NCI-H345 (cell line): ENCODE measurements around the gene WFDC1.

Experiments
- DNase-seq: peaks from one replicate; lab custom pipeline; 2025; lab: John Stamatoyannopoulos, UW

Gene WFDC1

GRCh38 chr16:84294531-84295142, at the start of gene WFDC1:
WFDC1 (plus strand) TSS chr16:84294878; CDS start chr16:84294972, 94 bp downstream.
- DNase-seq, result no peak

- no peak for DNase-seq
Observed at GRCh38 chr16:84245956-84246678, 48.6 kb upstream of the WFDC1 start.

- DNase-seq, result no peak
Observed at GRCh38 chr16:84246679-84247077, 48.0 kb upstream of the WFDC1 start.

GRCh38 chr16:84247331-84247730, 47.3 kb upstream of the WFDC1 start:
- no peak for DNase-seq

GRCh38 chr16:84247844-84248243, 46.8 kb upstream of the WFDC1 start:
- no peak for DNase-seq

GRCh38 chr16:84252184-84252583, 42.5 kb upstream of the WFDC1 start:
- no peak for DNase-seq

GRCh38 chr16:84253173-84253572, 41.5 kb upstream of the WFDC1 start:
- no peak for DNase-seq

- DNase-seq, result no peak
Observed at GRCh38 chr16:84254062-84254461, 40.6 kb upstream of the WFDC1 start.

- DNase-seq, result no peak
Observed at GRCh38 chr16:84255050-84255810, 39.4 kb upstream of the WFDC1 start.

- no peak for DNase-seq
Observed at GRCh38 chr16:84258266-84258665, 36.4 kb upstream of the WFDC1 start.

GRCh38 chr16:84259691-84260090, 35.0 kb upstream of the WFDC1 start:
- no peak for DNase-seq

GRCh38 chr16:84260766-84261554, 33.7 kb upstream of the WFDC1 start:
- DNase-seq, result no peak

GRCh38 chr16:84262031-84262430, 32.6 kb upstream of the WFDC1 start:
- no peak for DNase-seq

GRCh38 chr16:84262939-84263338, 31.7 kb upstream of the WFDC1 start:
- DNase-seq, result no peak

- no peak for DNase-seq
Observed at GRCh38 chr16:84266451-84266850, 28.2 kb upstream of the WFDC1 start.

GRCh38 chr16:84267380-84267779, 27.3 kb upstream of the WFDC1 start:
- DNase-seq, result no peak

GRCh38 chr16:84268291-84269040, 26.2 kb upstream of the WFDC1 start:
- peak; percentile 2 for DNase-seq

GRCh38 chr16:84270071-84270470, 24.6 kb upstream of the WFDC1 start:
- DNase-seq, result no peak

GRCh38 chr16:84270531-84270930, 24.1 kb upstream of the WFDC1 start:
- no peak for DNase-seq

- DNase-seq, result no peak
Observed at GRCh38 chr16:84271037-84271436, 23.6 kb upstream of the WFDC1 start.

- no peak for DNase-seq
Observed at GRCh38 chr16:84271866-84272265, 22.8 kb upstream of the WFDC1 start.
